ENCODE data around the gene TRIP10.

DNA sequence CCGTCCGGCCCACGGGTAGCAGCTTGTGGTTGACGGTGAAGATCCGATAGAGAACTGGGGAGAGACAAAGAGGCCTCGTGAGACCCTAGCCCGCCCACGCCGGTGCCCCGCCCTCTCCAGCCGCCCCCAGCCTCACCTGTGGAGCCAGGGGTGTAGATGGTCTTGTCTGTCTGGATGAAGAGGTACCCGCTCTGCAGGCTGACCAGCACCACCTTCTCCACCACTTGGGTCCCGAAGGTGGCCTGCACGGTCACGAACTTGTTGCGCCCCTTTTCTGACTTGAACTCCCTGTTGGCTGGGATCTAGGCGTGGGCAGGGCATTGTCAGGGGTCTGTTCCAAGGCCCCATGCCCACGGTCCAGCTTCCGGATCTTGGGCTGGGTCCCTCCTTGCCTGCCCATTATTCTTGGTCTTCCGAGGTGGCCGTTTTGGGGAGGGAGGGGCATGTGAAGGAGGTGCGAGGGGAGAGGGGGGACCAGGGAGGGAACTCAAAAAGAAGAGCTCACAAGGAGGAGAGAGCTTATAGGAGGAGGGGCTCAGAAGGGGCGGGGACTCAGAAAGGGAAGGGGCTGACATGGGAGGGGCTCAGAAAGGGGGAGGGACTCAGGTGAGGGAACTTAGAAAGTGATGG, 21.3 kb upstream of the TRIP10 start:
- TF ChIP-seq, protein P1, sequence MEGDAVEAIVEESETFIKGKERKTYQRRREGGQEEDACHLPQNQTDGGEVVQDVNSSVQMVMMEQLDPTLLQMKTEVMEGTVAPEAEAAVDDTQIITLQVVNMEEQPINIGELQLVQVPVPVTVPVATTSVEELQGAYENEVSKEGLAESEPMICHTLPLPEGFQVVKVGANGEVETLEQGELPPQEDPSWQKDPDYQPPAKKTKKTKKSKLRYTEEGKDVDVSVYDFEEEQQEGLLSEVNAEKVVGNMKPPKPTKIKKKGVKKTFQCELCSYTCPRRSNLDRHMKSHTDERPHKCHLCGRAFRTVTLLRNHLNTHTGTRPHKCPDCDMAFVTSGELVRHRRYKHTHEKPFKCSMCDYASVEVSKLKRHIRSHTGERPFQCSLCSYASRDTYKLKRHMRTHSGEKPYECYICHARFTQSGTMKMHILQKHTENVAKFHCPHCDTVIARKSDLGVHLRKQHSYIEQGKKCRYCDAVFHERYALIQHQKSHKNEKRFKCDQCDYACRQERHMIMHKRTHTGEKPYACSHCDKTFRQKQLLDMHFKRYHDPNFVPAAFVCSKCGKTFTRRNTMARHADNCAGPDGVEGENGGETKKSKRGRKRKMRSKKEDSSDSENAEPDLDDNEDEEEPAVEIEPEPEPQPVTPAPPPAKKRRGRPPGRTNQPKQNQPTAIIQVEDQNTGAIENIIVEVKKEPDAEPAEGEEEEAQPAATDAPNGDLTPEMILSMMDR (IDR thresholded peaks at IDR 0.05; ENCODE audit: low read depth, low read length, missing input control): no peak
- no peak for TF ChIP-seq GABPA (IDR thresholded peaks at IDR 0.05 in 1 of 2, conservative IDR thresholded peaks at IDR 0.05 in 1 of 2)
- TF ChIP-seq, protein P2, sequence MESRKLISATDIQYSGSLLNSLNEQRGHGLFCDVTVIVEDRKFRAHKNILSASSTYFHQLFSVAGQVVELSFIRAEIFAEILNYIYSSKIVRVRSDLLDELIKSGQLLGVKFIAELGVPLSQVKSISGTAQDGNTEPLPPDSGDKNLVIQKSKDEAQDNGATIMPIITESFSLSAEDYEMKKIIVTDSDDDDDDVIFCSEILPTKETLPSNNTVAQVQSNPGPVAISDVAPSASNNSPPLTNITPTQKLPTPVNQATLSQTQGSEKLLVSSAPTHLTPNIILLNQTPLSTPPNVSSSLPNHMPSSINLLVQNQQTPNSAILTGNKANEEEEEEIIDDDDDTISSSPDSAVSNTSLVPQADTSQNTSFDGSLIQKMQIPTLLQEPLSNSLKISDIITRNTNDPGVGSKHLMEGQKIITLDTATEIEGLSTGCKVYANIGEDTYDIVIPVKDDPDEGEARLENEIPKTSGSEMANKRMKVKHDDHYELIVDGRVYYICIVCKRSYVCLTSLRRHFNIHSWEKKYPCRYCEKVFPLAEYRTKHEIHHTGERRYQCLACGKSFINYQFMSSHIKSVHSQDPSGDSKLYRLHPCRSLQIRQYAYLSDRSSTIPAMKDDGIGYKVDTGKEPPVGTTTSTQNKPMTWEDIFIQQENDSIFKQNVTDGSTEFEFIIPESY (IDR thresholded peaks at IDR 0.05): no peak
- TF ChIP-seq, protein P3, sequence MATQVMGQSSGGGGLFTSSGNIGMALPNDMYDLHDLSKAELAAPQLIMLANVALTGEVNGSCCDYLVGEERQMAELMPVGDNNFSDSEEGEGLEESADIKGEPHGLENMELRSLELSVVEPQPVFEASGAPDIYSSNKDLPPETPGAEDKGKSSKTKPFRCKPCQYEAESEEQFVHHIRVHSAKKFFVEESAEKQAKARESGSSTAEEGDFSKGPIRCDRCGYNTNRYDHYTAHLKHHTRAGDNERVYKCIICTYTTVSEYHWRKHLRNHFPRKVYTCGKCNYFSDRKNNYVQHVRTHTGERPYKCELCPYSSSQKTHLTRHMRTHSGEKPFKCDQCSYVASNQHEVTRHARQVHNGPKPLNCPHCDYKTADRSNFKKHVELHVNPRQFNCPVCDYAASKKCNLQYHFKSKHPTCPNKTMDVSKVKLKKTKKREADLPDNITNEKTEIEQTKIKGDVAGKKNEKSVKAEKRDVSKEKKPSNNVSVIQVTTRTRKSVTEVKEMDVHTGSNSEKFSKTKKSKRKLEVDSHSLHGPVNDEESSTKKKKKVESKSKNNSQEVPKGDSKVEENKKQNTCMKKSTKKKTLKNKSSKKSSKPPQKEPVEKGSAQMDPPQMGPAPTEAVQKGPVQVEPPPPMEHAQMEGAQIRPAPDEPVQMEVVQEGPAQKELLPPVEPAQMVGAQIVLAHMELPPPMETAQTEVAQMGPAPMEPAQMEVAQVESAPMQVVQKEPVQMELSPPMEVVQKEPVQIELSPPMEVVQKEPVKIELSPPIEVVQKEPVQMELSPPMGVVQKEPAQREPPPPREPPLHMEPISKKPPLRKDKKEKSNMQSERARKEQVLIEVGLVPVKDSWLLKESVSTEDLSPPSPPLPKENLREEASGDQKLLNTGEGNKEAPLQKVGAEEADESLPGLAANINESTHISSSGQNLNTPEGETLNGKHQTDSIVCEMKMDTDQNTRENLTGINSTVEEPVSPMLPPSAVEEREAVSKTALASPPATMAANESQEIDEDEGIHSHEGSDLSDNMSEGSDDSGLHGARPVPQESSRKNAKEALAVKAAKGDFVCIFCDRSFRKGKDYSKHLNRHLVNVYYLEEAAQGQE (IDR thresholded peaks at IDR 0.05): no peak
- TF ChIP-seq, protein P4, sequence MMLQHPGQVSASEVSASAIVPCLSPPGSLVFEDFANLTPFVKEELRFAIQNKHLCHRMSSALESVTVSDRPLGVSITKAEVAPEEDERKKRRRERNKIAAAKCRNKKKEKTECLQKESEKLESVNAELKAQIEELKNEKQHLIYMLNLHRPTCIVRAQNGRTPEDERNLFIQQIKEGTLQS (IDR thresholded peaks at IDR 0.05): no peak
- TF ChIP-seq TAF1 (conservative IDR thresholded peaks at IDR 0.05): no peak
- no peak for TF ChIP-seq FOXA1 (IDR thresholded peaks at IDR 0.05)
- TF ChIP-seq SP1 (IDR thresholded peaks at IDR 0.05): no peak
- no peak for TF ChIP-seq JUND (IDR thresholded peaks at IDR 0.05)
- TF ChIP-seq RXRA (IDR thresholded peaks at IDR 0.05): no peak
- TF ChIP-seq, protein P5, sequence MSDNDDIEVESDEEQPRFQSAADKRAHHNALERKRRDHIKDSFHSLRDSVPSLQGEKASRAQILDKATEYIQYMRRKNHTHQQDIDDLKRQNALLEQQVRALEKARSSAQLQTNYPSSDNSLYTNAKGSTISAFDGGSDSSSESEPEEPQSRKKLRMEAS (IDR thresholded peaks at IDR 0.05): no peak
- TF ChIP-seq EGR1 (IDR thresholded peaks at IDR 0.05; ENCODE audit: low read depth in 2 of 2): no peak
